Measurements from ENCODE around the gene ADK.
A peak's percentile ranks its signal among the peaks of the same experiment; 100 is the strongest.
"Not testable (repeated sequence)": the region's sequence is repeated elsewhere in the genome, so short reads cannot be mapped to it uniquely, and the experiment has no call there.

The ADK gene

DNA sequence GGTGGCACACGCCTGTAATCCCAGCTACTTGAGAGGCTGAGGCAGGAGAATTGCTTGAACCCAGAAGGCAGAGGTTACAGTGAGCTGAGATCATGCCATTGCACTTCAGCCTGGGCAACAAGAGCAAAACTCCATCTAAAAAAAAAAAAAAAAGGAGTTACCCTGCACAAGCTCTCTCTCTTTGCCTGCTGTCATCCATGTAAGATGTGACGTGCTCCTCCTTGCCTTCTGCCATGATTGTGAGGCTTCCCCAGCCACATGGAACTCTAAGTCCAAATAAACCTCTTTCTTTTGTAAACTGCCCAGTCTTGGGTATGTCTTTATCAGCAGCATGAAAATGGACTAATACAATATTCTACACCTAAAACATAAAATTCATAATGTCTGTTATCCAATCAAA is 429.4 kb downstream of the ADK start:
- not testable (repeated sequence) for H3K27me3 ChIP-seq (ENCODE audit: control insufficient read depth, insufficient read depth, low read length); H3K9ac ChIP-seq (ENCODE audit: low read depth, low read length); H3K4me3 ChIP-seq (ENCODE audit: low read depth, low read length); H3K27ac ChIP-seq (ENCODE audit: low read depth, low read length); H3K36me3 ChIP-seq (ENCODE audit: control insufficient read depth, insufficient read depth, low read length); H3K9me3 ChIP-seq (ENCODE audit: control insufficient read depth, insufficient read depth, low read length)
- H3K4me1 ChIP-seq (ENCODE audit: control insufficient read depth, insufficient read depth, low read length), result peaks cover 22% of the 10 kb centered on the region

DNA sequence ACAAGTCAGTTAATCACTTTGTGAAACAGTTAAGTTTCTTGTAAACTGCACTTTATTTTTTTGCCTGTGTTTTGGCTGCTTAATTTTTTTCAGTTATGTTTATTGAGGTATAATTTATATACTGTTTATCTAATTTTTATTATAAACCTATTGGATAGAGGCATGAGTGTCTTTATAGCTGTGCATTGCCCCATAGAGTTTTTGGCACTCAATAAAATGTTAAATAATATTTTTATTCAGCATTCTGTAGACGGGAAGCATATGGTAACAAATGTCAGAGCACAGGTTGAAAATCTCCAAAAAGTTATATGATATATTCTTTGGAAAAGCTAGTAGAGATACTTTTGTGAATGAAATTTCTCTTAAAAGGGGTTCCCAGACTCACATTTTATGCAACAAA is 431.5 kb downstream of the ADK start:
- Histone ChIP-seq H3K4me3 (ENCODE audit: low read depth, low read length) (no peak overlapping the region), H3K36me3 (ENCODE audit: control insufficient read depth, insufficient read depth, low read length) (no peaks in the 10 kb centered on the region), H3K9me3 (ENCODE audit: control insufficient read depth, insufficient read depth, low read length) (no peaks in the 10 kb centered on the region), H3K27me3 (ENCODE audit: control insufficient read depth, insufficient read depth, low read length) (no peaks in the 10 kb centered on the region), H3K4me1 (ENCODE audit: control insufficient read depth, insufficient read depth, low read length) (peaks cover 9% of the 10 kb centered on the region), H3K9ac (ENCODE audit: low read depth, low read length) (no peak overlapping the region), H3K27ac (ENCODE audit: low read depth, low read length) (no peak overlapping the region)

DNA sequence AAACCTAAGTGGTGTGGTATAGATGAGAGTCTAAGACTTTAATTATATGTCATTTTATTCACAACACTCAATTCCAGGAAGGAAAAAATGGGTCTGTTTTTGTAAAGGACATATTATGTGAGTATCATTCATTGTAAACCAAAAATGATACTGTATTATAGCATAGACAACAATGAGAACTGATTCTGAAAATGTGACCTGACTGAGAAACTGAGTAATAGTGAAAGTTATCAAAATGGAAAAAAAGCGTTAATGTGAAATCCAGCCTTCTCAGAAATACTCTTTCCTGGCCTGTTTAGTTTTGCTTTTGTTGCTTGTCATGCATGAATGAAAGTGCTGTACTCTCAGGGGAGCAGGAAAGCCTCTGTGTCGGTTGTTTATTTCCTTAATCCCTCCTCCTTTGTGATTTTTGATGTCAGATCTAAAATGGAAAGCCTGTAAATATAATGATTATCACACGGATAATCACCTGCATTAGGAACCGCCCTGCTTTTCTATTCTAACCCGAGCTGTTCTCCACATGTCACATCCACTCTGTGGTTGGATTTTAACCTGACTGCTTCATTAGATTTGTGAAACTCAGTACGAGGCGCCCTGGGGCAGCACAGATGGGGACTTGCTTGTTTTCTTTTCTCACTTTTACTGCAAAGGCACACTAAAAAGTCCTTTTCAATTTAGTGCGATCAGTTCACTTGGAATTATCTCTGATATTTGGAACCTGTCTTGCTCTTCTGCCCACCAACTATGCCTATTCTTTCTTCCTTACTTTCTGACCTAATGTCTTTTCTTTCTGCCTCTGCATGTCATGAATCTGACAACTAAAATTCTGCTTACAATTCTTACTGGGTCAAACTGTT is 434.4 kb downstream of the ADK start:
- H3K9ac ChIP-seq (ENCODE audit: low read depth, low read length), result no peak overlapping the region
- no peaks in the 10 kb centered on the region for H3K36me3 ChIP-seq (ENCODE audit: control insufficient read depth, insufficient read depth, low read length)
- H3K27ac ChIP-seq (ENCODE audit: low read depth, low read length), result peak overlapping the region; percentile 29
- no peaks in the 10 kb centered on the region for H3K9me3 ChIP-seq (ENCODE audit: control insufficient read depth, insufficient read depth, low read length)
- H3K4me1 ChIP-seq (ENCODE audit: control insufficient read depth, insufficient read depth, low read length), result peaks cover 9% of the 10 kb centered on the region
- no peak overlapping the region for H3K4me3 ChIP-seq (ENCODE audit: low read depth, low read length)
- H3K27me3 ChIP-seq (ENCODE audit: control insufficient read depth, insufficient read depth, low read length), result no peaks in the 10 kb centered on the region

DNA sequence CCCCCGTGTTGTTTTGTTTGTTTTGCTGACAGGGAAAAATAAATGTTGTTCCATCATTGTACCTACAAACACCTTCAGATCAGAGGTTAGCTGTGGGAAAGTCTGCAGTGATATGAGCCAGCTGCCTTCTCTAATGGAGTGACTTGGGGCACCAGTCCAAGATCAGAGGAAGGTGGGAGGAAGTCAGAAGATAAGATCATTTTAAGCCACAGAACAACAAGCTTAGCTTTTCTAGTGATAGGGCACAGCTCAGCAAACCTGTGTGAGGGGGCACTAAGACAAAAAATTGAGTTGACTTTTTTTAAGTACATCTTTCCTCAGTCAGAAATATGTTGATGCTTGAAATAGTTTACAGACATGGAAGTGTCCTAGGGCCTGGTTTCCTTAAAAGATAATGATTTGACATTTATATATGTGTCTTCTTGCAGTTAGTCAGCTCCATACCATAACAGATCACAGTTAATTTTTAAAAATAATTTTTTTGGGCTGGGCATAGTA is 435.1 kb downstream of the ADK start:
- Histone ChIP-seq H3K9me3 (ENCODE audit: control insufficient read depth, insufficient read depth, low read length) (no peaks in the 10 kb centered on the region), H3K4me1 (ENCODE audit: control insufficient read depth, insufficient read depth, low read length) (peaks cover 9% of the 10 kb centered on the region), H3K27ac (ENCODE audit: low read depth, low read length) (no peak overlapping the region), H3K27me3 (ENCODE audit: control insufficient read depth, insufficient read depth, low read length) (no peaks in the 10 kb centered on the region), H3K4me3 (ENCODE audit: low read depth, low read length) (no peak overlapping the region), H3K9ac (ENCODE audit: low read depth, low read length) (no peak overlapping the region), H3K36me3 (ENCODE audit: control insufficient read depth, insufficient read depth, low read length) (no peaks in the 10 kb centered on the region)

DNA sequence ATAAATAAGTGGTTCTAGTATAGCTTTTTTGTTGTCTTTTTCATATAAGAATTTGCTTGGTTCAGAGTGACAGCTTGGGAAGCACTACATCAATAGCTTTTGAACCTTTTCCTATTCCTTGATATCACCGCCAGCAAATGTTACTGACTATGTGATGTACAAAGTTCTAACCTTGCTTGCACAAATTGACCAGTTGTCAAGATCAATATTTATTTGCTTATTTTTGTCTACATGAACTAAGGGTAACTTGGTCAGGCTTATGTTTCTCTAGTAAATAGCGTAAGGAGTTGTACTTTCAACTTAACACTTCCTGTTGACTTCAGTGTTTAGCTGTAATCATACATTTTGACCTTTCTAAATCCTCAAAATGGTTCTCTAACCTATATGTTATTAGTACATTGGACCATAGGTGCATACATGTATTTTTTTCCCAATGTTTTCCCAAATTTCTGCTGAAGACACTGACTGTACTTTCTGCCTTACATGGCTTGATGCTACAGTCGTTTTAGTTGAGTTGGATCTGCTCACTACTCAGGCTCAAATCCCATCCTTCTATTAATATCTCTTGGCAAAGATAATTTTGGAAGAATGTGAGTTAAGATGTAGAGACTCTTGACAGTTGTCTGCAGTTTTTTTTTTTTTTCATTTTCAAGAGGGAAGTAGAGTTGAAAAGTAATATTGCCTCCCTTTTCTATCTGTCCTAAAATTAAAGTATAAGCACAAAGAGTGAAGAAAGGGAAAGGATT is 436.3 kb downstream of the ADK start:
- Histone ChIP-seq H3K27ac (ENCODE audit: low read depth, low read length) (no peak overlapping the region), H3K4me3 (ENCODE audit: low read depth, low read length) (no peak overlapping the region), H3K9ac (ENCODE audit: low read depth, low read length) (no peak overlapping the region), H3K4me1 (ENCODE audit: control insufficient read depth, insufficient read depth, low read length) (peaks cover 9% of the 10 kb centered on the region), H3K27me3 (ENCODE audit: control insufficient read depth, insufficient read depth, low read length) (no peaks in the 10 kb centered on the region), H3K9me3 (ENCODE audit: control insufficient read depth, insufficient read depth, low read length) (no peaks in the 10 kb centered on the region), H3K36me3 (ENCODE audit: control insufficient read depth, insufficient read depth, low read length) (no peaks in the 10 kb centered on the region)

DNA sequence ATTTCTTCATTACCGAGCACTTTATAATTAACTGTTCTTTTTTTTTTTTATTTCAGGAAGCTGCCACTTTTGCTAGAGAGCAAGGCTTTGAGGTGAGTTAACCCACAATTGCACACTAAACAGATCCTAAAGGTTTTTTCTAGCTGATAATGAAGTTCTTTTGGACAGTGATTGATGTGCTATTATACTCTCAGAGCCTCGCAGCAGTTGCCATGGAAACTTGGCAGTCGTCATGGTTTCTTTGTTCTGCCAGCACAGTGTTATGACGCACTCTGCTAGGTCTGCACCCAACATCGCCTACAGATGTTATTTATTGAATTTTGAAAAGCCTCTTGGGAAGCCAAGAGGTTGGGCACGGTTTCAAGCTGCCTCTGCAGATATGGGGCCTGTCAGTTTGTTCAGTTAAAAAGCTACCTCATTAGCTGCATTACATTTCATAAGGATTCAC is 438.2 kb downstream of the ADK start:
- Histone ChIP-seq H3K36me3 (ENCODE audit: control insufficient read depth, insufficient read depth, low read length) (no peaks in the 10 kb centered on the region), H3K4me3 (ENCODE audit: low read depth, low read length) (no peak overlapping the region), H3K27ac (ENCODE audit: low read depth, low read length) (no peak overlapping the region), H3K27me3 (ENCODE audit: control insufficient read depth, insufficient read depth, low read length) (no peaks in the 10 kb centered on the region), H3K4me1 (ENCODE audit: control insufficient read depth, insufficient read depth, low read length) (peaks cover 9% of the 10 kb centered on the region), H3K9ac (ENCODE audit: low read depth, low read length) (no peak overlapping the region), H3K9me3 (ENCODE audit: control insufficient read depth, insufficient read depth, low read length) (no peaks in the 10 kb centered on the region)

DNA sequence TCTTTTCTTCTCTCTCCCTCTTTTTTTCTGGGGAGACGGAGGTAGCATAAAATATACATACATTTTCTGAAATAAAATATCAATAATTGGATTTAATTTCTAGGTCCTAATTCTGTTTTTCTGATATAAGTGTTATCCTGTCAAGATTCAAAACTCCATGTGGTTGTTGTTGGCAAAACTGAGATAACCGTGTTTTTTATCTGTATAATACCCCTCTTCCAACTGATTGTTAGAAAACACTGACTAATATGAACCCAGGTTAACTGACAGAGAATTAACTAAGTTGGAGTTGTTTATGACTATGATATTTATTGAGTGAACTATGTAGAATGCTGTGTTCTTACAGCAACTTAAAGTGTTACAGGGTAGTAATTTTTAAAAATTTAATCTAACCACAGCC is 438.8 kb downstream of the ADK start:
- H3K27ac ChIP-seq (ENCODE audit: low read depth, low read length), result no peak overlapping the region
- H3K27me3 ChIP-seq (ENCODE audit: control insufficient read depth, insufficient read depth, low read length), result no peaks in the 10 kb centered on the region
- H3K36me3 ChIP-seq (ENCODE audit: control insufficient read depth, insufficient read depth, low read length), result no peaks in the 10 kb centered on the region
- H3K4me3 ChIP-seq (ENCODE audit: low read depth, low read length), result no peak overlapping the region
- peaks cover 9% of the 10 kb centered on the region for H3K4me1 ChIP-seq (ENCODE audit: control insufficient read depth, insufficient read depth, low read length)
- no peak overlapping the region for H3K9ac ChIP-seq (ENCODE audit: low read depth, low read length)
- H3K9me3 ChIP-seq (ENCODE audit: control insufficient read depth, insufficient read depth, low read length), result no peaks in the 10 kb centered on the region

DNA sequence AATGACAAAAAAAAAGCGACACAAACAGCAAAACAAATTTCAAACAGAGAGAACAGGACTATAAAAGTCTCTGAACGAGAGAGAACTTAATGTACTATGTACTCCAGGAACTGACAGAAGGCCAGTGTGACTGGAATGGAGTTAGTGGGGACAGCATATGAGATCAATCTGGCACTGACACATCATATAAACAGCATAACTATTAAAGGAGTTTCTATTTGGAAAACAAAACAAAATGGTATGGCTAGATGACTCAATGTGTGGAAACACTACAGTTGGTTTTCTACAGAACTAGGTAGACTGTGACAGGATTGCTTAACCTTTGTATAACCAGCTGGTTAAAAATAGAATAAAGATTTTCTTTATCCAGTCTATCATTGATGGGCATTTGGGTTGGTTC is 442.4 kb downstream of the ADK start:
- H3K9me3 ChIP-seq (ENCODE audit: control insufficient read depth, insufficient read depth, low read length), result no peaks in the 10 kb centered on the region
- no peaks in the 10 kb centered on the region for H3K4me1 ChIP-seq (ENCODE audit: control insufficient read depth, insufficient read depth, low read length)
- H3K27me3 ChIP-seq (ENCODE audit: control insufficient read depth, insufficient read depth, low read length), result no peaks in the 10 kb centered on the region
- H3K27ac ChIP-seq (ENCODE audit: low read depth, low read length), result no peak overlapping the region
- H3K4me3 ChIP-seq (ENCODE audit: low read depth, low read length), result no peak overlapping the region
- no peaks in the 10 kb centered on the region for H3K36me3 ChIP-seq (ENCODE audit: control insufficient read depth, insufficient read depth, low read length)
- H3K9ac ChIP-seq (ENCODE audit: low read depth, low read length), result no peak overlapping the region

DNA sequence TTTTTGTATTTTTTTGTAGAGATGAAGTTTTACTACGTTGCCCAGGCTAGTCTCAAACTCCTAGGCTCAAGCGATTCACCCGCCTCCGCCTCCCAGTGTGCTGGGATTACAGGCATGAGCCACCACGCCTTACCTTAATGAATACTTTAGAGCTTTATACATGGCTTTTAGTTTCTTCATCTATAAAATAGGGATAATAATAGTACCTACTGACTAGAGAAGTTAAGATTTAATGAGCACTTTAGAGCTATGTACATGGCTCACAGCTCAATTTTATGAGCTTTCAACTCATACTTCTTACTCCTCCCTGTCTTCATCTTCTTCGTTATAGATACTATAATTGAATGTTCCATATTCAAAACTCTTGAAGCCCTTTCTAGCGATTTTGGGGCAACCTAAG is 445.7 kb downstream of the ADK start:
- Histone ChIP-seq H3K9me3 (ENCODE audit: control insufficient read depth, insufficient read depth, low read length) (no peaks in the 10 kb centered on the region), H3K4me1 (ENCODE audit: control insufficient read depth, insufficient read depth, low read length) (no peaks in the 10 kb centered on the region), H3K9ac (ENCODE audit: low read depth, low read length) (no peak overlapping the region), H3K4me3 (ENCODE audit: low read depth, low read length) (no peak overlapping the region), H3K27ac (ENCODE audit: low read depth, low read length) (no peak overlapping the region), H3K36me3 (ENCODE audit: control insufficient read depth, insufficient read depth, low read length) (no peaks in the 10 kb centered on the region), H3K27me3 (ENCODE audit: control insufficient read depth, insufficient read depth, low read length) (no peaks in the 10 kb centered on the region)

DNA sequence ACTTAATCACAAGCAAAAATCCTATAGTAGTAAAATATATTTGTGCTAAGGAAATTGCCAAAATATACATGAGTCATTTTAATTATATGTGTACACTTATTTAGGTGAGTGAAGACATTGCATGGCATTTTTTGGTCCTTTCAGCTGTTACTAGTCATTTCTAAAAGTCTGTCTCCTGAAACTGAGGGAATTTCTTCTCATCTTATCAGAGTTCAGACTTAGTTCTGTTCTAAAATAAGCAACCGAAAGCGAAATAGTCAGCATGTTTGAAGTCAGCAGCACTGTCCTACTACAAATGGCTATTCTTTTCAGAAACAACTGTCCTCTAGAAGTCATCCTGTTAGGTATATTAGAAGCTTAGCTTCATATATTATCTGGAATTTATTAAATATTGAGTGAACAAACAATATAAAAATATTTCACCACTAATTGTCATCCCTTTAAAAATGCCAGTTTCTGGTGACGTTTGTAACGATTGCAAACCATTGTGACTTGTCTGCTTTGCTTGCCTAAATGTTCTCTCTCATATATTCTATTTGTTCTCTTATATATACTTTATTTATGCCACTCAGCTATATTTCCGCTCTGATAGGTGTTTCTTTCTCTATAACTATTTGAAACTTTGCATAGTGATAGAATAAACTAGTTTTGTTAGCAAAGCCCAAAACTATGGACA is 448.0 kb downstream of the ADK start:
- Histone ChIP-seq H3K27me3 (ENCODE audit: control insufficient read depth, insufficient read depth, low read length) (no peaks in the 10 kb centered on the region), H3K27ac (ENCODE audit: low read depth, low read length) (no peak overlapping the region), H3K4me3 (ENCODE audit: low read depth, low read length) (no peak overlapping the region), H3K4me1 (ENCODE audit: control insufficient read depth, insufficient read depth, low read length) (no peaks in the 10 kb centered on the region), H3K36me3 (ENCODE audit: control insufficient read depth, insufficient read depth, low read length) (no peaks in the 10 kb centered on the region), H3K9ac (ENCODE audit: low read depth, low read length) (no peak overlapping the region), H3K9me3 (ENCODE audit: control insufficient read depth, insufficient read depth, low read length) (no peaks in the 10 kb centered on the region)

DNA sequence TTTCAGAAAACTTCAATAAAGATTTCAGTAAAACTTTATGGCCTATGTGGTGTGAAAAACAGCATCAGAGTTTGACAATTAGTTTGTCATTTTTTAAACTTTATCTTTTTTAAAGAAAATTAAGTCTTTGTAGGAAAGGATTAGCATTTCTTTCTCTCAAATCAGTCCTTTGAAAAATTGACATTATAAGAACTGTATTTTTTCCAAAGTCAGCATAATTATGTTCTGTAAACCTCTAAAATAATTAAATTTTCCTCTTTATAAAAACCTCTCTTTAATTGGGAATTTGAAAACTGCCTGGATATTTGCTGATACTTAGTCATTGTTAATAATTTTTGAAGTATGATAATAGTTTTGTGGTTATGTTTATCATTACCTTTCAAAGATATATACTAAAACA is 448.7 kb downstream of the ADK start:
- H3K4me1 ChIP-seq (ENCODE audit: control insufficient read depth, insufficient read depth, low read length), result no peaks in the 10 kb centered on the region
- no peaks in the 10 kb centered on the region for H3K36me3 ChIP-seq (ENCODE audit: control insufficient read depth, insufficient read depth, low read length)
- H3K27ac ChIP-seq (ENCODE audit: low read depth, low read length), result no peak overlapping the region
- H3K4me3 ChIP-seq (ENCODE audit: low read depth, low read length), result no peak overlapping the region
- no peak overlapping the region for H3K9ac ChIP-seq (ENCODE audit: low read depth, low read length)
- no peaks in the 10 kb centered on the region for H3K9me3 ChIP-seq (ENCODE audit: control insufficient read depth, insufficient read depth, low read length)
- H3K27me3 ChIP-seq (ENCODE audit: control insufficient read depth, insufficient read depth, low read length), result no peaks in the 10 kb centered on the region
